Activated T-helper 1 cell treated with Interleukin-2 at 50 U/mL for 16 hours (primary cell): ENCODE measurements around the gene LRRC32.
"Not testable (repeated sequence)": the region's sequence is repeated elsewhere in the genome, so short reads cannot be mapped to it uniquely, and the experiment has no call there.

Experiments
- DNase-seq: peaks from one replicate; pipeline ENCODE4 v3.0.0-alpha.2; 2020; ENCODE audit warnings: low read depth

Gene LRRC32

GRCh38 chr11:76610371-76610770 is 60.2 kb downstream of the LRRC32 start:
- no peak for DNase-seq

DNA sequence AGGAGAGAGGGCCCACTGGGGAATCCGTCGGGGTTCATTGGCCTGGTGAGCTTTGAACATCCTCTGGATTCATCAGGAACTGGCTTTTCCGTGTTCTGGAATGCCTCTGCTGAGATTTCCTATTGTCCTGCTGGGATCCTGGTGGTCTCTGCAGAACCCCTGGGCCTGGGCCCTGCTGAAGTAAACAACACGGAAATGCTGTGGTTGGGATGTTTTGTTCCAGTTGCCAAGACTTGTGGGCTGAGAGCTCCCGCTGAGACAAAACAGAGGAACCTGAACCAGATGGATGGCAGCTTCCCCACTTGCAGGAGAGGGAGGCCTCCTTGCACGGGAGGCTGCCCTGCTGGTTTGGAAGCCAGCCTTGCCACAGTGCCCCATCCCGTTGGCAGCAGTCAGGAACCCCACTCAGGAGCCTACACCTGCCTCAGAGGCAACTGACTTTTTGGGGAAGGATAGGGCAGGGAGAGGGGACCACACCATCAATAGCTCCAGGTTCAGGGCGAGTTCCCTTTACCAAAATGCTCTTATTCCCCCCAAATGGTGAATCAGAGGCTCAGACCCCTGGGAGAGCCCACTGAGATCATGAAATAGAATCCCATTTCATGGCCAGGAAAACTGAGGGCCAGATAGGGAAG is 60.7 kb downstream of the LRRC32 start:
- no peak for DNase-seq

GRCh38 chr11:76608879-76609460 is 61.6 kb downstream of the LRRC32 start:
- not testable (repeated sequence) for DNase-seq

DNA sequence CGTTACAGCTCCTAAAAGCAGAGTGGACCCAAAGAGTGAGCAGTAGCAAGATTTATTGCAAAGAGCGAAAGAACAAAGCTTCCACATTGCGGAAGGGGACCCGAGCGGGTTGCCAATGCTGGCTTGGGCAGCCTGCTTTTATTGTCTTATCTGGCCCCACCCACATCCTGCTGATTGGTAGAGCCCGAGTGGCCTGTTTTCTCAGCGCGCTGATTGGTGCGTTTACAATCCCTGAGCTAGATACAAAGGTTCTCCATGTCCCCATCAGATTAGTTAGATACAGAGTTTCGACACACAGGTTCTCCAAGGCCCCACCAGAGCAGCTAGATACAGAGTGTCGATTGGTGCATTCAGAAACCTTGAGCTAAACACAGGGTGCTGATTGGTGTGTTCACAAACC is 62.3 kb downstream of the LRRC32 start:
- not testable (repeated sequence) for DNase-seq
